ENCODE measurements around the gene REELD1.

REELD1 gene

DNA sequence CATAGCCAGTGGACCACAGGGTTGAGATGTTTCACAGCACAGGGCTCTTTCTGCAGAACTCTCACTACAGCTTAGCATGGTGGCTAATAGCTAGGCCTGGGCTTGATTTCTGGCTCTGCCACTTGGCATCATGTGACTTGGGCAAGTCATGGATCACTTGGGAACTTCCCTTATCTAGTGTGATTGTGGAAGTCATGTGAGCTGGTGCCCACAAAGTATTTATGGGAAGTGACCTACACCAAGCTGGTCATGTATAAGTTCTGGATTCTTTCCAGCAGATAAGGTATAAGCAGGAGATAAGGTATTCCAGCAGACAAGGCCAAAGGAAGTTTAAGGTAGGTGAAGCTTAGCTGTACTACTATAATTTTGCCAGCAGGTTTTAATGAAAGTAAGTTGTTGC, 61.0 kb downstream of the REELD1 start:
- Histone ChIP-seq H3K27me3 (replicated peaks; ENCODE audit: control insufficient read depth, insufficient read depth, low read length, poor library complexity, severe bottlenecking) (no peaks in the 10 kb centered on the region), H3K4me1 (ENCODE audit: control insufficient read depth, insufficient read depth, low read length, poor library complexity, severe bottlenecking) (no peaks in the 10 kb centered on the region), H3K4me3 (ENCODE audit: insufficient read depth, low read depth, low read length, poor library complexity, severe bottlenecking) (no peak overlapping the region), H3K9me3 (ENCODE audit: control insufficient read depth, low read length) (no peaks in the 10 kb centered on the region), H3K27ac (ENCODE audit: insufficient read depth, low read length, poor library complexity, severe bottlenecking) (no peak overlapping the region), H3K36me3 (ENCODE audit: control insufficient read depth, insufficient read depth, low read length) (no peaks in the 10 kb centered on the region)
- no peak for DNase-seq

DNA sequence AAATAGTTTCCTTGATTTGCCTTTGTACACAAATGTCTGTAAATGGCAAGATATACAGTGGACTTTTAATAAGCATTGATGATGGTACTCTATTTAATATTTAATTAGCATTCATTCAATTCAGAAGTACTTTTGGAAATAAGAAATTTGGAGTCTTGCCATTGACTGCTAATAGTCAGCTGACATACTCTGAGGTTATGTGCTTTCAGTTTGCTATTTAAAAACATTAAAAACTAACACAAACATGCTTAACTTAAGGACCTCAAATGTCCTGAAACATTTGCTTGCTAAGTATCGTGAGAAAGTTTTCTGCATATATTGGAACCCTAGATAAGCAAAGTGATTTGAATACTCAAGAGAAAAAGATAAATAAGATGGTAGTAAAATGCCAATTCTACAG, 64.6 kb downstream of the REELD1 start:
- H3K9me3 ChIP-seq (ENCODE audit: control insufficient read depth, low read length), result no peaks in the 10 kb centered on the region
- no peak overlapping the region for H3K27ac ChIP-seq (ENCODE audit: insufficient read depth, low read length, poor library complexity, severe bottlenecking)
- DNase-seq, result no peak
- H3K4me3 ChIP-seq (ENCODE audit: insufficient read depth, low read depth, low read length, poor library complexity, severe bottlenecking), result no peak overlapping the region
- H3K36me3 ChIP-seq (ENCODE audit: control insufficient read depth, insufficient read depth, low read length), result no peaks in the 10 kb centered on the region
- H3K4me1 ChIP-seq (ENCODE audit: control insufficient read depth, insufficient read depth, low read length, poor library complexity, severe bottlenecking), result no peaks in the 10 kb centered on the region
- H3K27me3 ChIP-seq (replicated peaks; ENCODE audit: control insufficient read depth, insufficient read depth, low read length, poor library complexity, severe bottlenecking), result no peaks in the 10 kb centered on the region

Measured in effector memory CD4-positive, alpha-beta T cell (primary cell).